Liver (tissue), 9 donors: ENCODE results near the gene RBM38. TPM values are rescaled to one million over a fixed set of nuclear protein-coding genes. Genes with fewer than 3 reads are reported as not detected.

Source experiments
- DNase-seq: peaks from one replicate; pipeline ENCODE4 v3.0.0-alpha.2; 2017; ENCODE audit warnings: low spot score
- H3K27ac ChIP-seq, 2 donors: one replicate each; pipeline ENCODE4 v1.7.0; 2013; ENCODE audit warnings: inconsistent platforms in 2 of 2, low read length in 2 of 2, control low read depth in 1 of 2, low read depth in 1 of 2, mild to moderate bottlenecking in 1 of 2
- H3K27me3 ChIP-seq, 4 donors: one replicate each; pipeline versions ENCODE4 v1.6.1 to v1.7.0; 2013; ENCODE audit warnings: low read length in 3 of 4, inconsistent platforms in 1 of 4, mild to moderate bottlenecking in 1 of 4, moderate library complexity in 1 of 4; ENCODE audit not compliant: control insufficient read depth in 4 of 4, insufficient read depth in 4 of 4
- H3K36me3 ChIP-seq, 4 donors: one replicate each; pipeline versions ENCODE4 v1.6.1 to v1.7.0; 2013; ENCODE audit warnings: low read length in 3 of 4, mild to moderate bottlenecking in 3 of 4, low read depth in 1 of 4, moderate library complexity in 1 of 4; ENCODE audit not compliant: control insufficient read depth in 4 of 4, insufficient read depth in 3 of 4
- H3K4me1 ChIP-seq, 4 donors: one replicate each; pipeline versions ENCODE4 v1.6.1 to v1.7.0; 2013; ENCODE audit warnings: low read length in 3 of 4, mild to moderate bottlenecking in 3 of 4, moderate library complexity in 1 of 4; ENCODE audit not compliant: control insufficient read depth in 4 of 4, insufficient read depth in 4 of 4
- H3K4me3 ChIP-seq, 3 donors: one replicate each; pipeline versions ENCODE4 v1.6.1 to v1.7.0; 2013; ENCODE audit warnings: low read length in 3 of 3, control low read depth in 1 of 3, low read depth in 1 of 3, mild to moderate bottlenecking in 1 of 3
- H3K9ac ChIP-seq, 2 donors: one replicate each; pipeline ENCODE4 v1.7.0; 2013; ENCODE audit warnings: low read length in 2 of 2, mild to moderate bottlenecking in 2 of 2, moderate library complexity in 2 of 2, control low read depth in 1 of 2, low read depth in 1 of 2
- H3K9me3 ChIP-seq, 4 donors: one replicate each; pipeline versions ENCODE4 v1.6.1 to v1.7.0; 2013; ENCODE audit warnings: low read length in 3 of 4; ENCODE audit not compliant: control insufficient read depth in 4 of 4
- ATF3 ChIP-seq: IDR thresholded peaks from 2 replicates; pipeline ENCODE4 v1.6.1; 2016; ENCODE audit warnings: antibody characterized with exemption
- EGR1 ChIP-seq, 2 donors: IDR thresholded peaks; 2 replicates each; pipeline ENCODE4 v1.6.1; 2016 to 2018; ENCODE audit warnings: antibody characterized with exemption in 2 of 2, low read depth in 2 of 2
- FOXA1 ChIP-seq: IDR thresholded peaks from 2 replicates; pipeline ENCODE4 v1.6.1; 2016; ENCODE audit warnings: antibody characterized with exemption
- GABPA ChIP-seq, 2 donors: IDR thresholded peaks in 1 of 2; conservative IDR thresholded peaks in 1 of 2; 2 replicates each; pipeline ENCODE4 v1.6.1; 2016; ENCODE audit warnings: antibody characterized with exemption in 2 of 2, mild to moderate bottlenecking in 1 of 2, moderate library complexity in 1 of 2
- HNF4A ChIP-seq, 2 donors: conservative IDR thresholded peaks; 2 replicates each; pipeline ENCODE4 v1.6.1; 2016; ENCODE audit warnings: antibody characterized with exemption in 2 of 2, mild to moderate bottlenecking in 2 of 2
- HNF4G ChIP-seq: IDR thresholded peaks from 2 replicates; pipeline ENCODE4 v1.6.1; 2016; ENCODE audit warnings: antibody characterized with exemption
- JUND ChIP-seq, 2 donors: IDR thresholded peaks; 2 replicates each; pipeline ENCODE4 v1.6.1; 2016; ENCODE audit warnings: antibody characterized with exemption in 2 of 2
- MAX ChIP-seq: IDR thresholded peaks from 2 replicates; pipeline ENCODE4 v1.6.1; 2016; ENCODE audit warnings: antibody characterized with exemption
- NR2F2 ChIP-seq: IDR thresholded peaks from 2 replicates; pipeline ENCODE4 v1.6.1; 2016; ENCODE audit warnings: antibody characterized with exemption
- RAD21 ChIP-seq, 2 donors: IDR thresholded peaks; 2 replicates each; pipeline ENCODE4 v1.6.1; 2016; ENCODE audit warnings: antibody characterized with exemption in 2 of 2, mild to moderate bottlenecking in 2 of 2
- REST ChIP-seq: IDR thresholded peaks from 2 replicates; pipeline ENCODE4 v1.6.1; 2016; ENCODE audit warnings: antibody characterized with exemption, mild to moderate bottlenecking
- RXRA ChIP-seq, 2 donors: IDR thresholded peaks; 2 replicates each; pipeline ENCODE4 v1.6.1; 2017 to 2018; ENCODE audit warnings: antibody characterized with exemption in 2 of 2, mild to moderate bottlenecking in 1 of 2
- SP1 ChIP-seq: IDR thresholded peaks from 2 replicates; pipeline ENCODE4 v1.6.1; 2018; ENCODE audit warnings: antibody characterized with exemption, mild to moderate bottlenecking
- TAF1 ChIP-seq: conservative IDR thresholded peaks from 2 replicates; pipeline ENCODE4 v1.6.1; 2016; ENCODE audit warnings: antibody characterized with exemption, mild to moderate bottlenecking
- YY1 ChIP-seq: IDR thresholded peaks from 2 replicates; pipeline ENCODE4 v1.6.1; 2016; ENCODE audit warnings: antibody characterized with exemption, mild to moderate bottlenecking
- WGBS: extraction: QIAGEN DNeasy Blood & Tissue Kit; methylation state at CpG from one replicate; pipeline ENCODE4 v1.1.7; 2013; 5-methylcytosine and 5-hydroxymethylcytosine counted together
- polyA plus RNA-seq, 2 donors: library from polyadenylated mRNA; stranded (reverse) in 1 of 2; unstranded in 1 of 2; fragments of 200-250 nt in 1 of 2; fragments of >200 nt in 1 of 2; fragmentation: Nextera tagmentation in 1 of 2; extraction: Ambion mirVana in 1 of 2; gene quantifications; one replicate each; pipeline versions ENCODE4 v1.2.1 to v1.2.3, GENCODE V29; 2013 to 2015
- total RNA-seq, 2 donors: library from RNA; depleted of rRNA; stranded (reverse); fragments of >200 nt; gene quantifications; one replicate each; pipeline ENCODE4 v1.2.3, GENCODE V29; 2014
- TF ChIP-seq, protein P1 (sequence below): IDR thresholded peaks from 2 replicates; pipeline ENCODE4 v1.6.1; 2016; ENCODE audit warnings: antibody characterized with exemption
- donor health status: healthy.
- donor health status: healthy.
- donor health status: healthy.
- donor health status: healthy.
- donor health status: healthy.

RBM38 gene
- total and polyA plus RNA-seq, 4 donors: 1.4 to 258 (median 6.0) TPM

GRCh38 chr20:57378646-57379262 is 12.4 kb upstream of the RBM38 start:
- no peaks in the 10 kb centered on the region for H3K9me3 ChIP-seq
- no peak for TF ChIP-seq REST
- no peak for TF ChIP-seq GABPA (IDR thresholded peaks at IDR 0.05 in 1 of 2, conservative IDR thresholded peaks at IDR 0.05 in 1 of 2)
- TF ChIP-seq TAF1: no peak
- TF ChIP-seq RXRA (IDR thresholded peaks at IDR 0.05): no peak
- no peak for TF ChIP-seq MAX
- H3K4me1 ChIP-seq: peaks cover 0 to 4% (median 2%) of the 10 kb centered on the region in 4 donors
- H3K27ac ChIP-seq: no peak overlapping the region
- no peaks in the 10 kb centered on the region for H3K27me3 ChIP-seq
- 87% methylated on average over 4 of the region's 4 CpGs for WGBS
- DNase-seq: no peak
- H3K36me3 ChIP-seq: peaks cover 10 to 48% (median 31%) of the 10 kb centered on the region in 4 donors
- no peak overlapping the region for H3K9ac ChIP-seq
- H3K4me3 ChIP-seq: no peak overlapping the region

DNA sequence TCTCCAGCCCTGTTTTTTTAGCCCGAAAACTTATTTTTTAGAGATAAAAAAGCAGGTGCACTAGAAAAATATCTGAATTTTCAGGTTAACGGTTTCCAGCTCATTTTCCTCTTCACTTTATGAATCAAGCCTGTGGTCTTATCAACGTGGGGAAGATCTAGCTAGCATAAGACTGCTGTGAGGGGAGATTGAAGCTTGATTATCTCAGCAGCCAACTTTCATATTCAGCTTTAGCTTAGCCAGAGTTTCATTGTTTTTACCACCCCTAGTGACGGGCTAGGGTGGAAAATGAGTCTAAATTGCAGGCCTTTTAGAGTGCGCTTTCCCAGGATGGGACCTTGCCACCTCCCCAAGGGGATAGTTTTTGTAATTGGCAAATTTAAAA is 11.9 kb upstream of the RBM38 start:
- TF ChIP-seq RXRA (IDR thresholded peaks at IDR 0.05) (no peak), TAF1 (no peak), FOXA1 (no peak)
- 88% methylated on average over 5 of the region's 5 CpGs for WGBS
- DNase-seq: no peak

DNA sequence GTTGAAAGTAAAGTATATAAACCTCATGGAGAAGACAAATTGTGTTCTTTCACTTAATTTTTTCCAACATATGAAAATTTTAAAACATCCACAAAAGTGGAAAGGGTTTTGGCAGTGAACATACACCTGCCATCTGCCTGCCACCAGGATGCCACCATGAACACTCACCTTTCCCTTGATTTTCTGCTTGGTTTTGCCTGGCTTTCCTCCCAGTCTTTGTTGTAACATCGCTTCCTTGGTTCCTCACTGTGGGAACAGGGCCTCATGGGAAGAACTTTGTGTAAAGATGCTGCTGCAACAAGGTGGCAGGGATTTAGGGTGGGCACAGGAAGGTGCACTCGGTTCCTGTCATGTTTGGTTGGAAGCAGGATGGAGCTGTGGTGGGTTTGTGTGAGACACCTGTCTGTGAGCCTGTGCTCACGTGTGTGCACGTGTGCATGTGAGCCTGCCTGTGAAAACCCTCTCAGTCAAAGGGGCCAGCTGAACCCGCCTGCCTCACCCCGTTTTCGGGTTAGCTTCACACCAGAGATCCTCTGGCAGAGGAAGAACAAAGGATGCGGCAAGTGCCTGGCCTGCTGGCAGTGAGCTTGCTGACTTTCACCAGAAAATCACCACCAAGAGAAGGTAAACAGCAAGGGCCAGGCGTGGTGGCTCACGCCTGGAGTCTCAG is 11.0 kb upstream of the RBM38 start:
- Histone ChIP-seq H3K27ac (no peak overlapping the region), H3K4me1 (peaks cover 0 to 5% (median 2%) of the 10 kb centered on the region in 4 donors), H3K4me3 (no peak overlapping the region), H3K36me3 (peaks cover 4 to 35% (median 24%) of the 10 kb centered on the region in 4 donors), H3K9ac (no peak overlapping the region), H3K27me3 (no peaks in the 10 kb centered on the region), H3K9me3 (no peaks in the 10 kb centered on the region)
- TF ChIP-seq RXRA (IDR thresholded peaks at IDR 0.05): no peak
- no peak for TF ChIP-seq RAD21 (IDR thresholded peaks at IDR 0.05)
- no peak for TF ChIP-seq NR2F2
- TF ChIP-seq EGR1 (IDR thresholded peaks at IDR 0.05; ENCODE audit: low read depth in 2 of 2): no peak
- no peak for TF ChIP-seq ATF3
- no peak for TF ChIP-seq JUND (IDR thresholded peaks at IDR 0.05)
- no peak for TF ChIP-seq GABPA (IDR thresholded peaks at IDR 0.05 in 1 of 2, conservative IDR thresholded peaks at IDR 0.05 in 1 of 2)
- TF ChIP-seq, protein P1, sequence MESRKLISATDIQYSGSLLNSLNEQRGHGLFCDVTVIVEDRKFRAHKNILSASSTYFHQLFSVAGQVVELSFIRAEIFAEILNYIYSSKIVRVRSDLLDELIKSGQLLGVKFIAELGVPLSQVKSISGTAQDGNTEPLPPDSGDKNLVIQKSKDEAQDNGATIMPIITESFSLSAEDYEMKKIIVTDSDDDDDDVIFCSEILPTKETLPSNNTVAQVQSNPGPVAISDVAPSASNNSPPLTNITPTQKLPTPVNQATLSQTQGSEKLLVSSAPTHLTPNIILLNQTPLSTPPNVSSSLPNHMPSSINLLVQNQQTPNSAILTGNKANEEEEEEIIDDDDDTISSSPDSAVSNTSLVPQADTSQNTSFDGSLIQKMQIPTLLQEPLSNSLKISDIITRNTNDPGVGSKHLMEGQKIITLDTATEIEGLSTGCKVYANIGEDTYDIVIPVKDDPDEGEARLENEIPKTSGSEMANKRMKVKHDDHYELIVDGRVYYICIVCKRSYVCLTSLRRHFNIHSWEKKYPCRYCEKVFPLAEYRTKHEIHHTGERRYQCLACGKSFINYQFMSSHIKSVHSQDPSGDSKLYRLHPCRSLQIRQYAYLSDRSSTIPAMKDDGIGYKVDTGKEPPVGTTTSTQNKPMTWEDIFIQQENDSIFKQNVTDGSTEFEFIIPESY: no peak
- no peak for TF ChIP-seq HNF4A (conservative IDR thresholded peaks at IDR 0.05)
- TF ChIP-seq TAF1: no peak
- TF ChIP-seq MAX: no peak
- no peak for TF ChIP-seq YY1
- TF ChIP-seq HNF4G: no peak
- no peak for TF ChIP-seq FOXA1
- TF ChIP-seq SP1: no peak
- WGBS: 93% methylated on average over 10 of the region's 10 CpGs
- no peak for DNase-seq

More for the DNA sequence above, 11.9 kb upstream of the RBM38 start:
- Histone ChIP-seq H3K36me3 (peaks cover 7 to 45% (median 30%) of the 10 kb centered on the region in 4 donors), H3K9me3 (no peaks in the 10 kb centered on the region), H3K4me3 (no peak overlapping the region), H3K27ac (no peak overlapping the region), H3K9ac (no peak overlapping the region), H3K27me3 (no peaks in the 10 kb centered on the region), H3K4me1 (peaks cover 0 to 4% (median 2%) of the 10 kb centered on the region in 4 donors)
